ENCODE measurements around the gene PNMA8B.

DNA sequence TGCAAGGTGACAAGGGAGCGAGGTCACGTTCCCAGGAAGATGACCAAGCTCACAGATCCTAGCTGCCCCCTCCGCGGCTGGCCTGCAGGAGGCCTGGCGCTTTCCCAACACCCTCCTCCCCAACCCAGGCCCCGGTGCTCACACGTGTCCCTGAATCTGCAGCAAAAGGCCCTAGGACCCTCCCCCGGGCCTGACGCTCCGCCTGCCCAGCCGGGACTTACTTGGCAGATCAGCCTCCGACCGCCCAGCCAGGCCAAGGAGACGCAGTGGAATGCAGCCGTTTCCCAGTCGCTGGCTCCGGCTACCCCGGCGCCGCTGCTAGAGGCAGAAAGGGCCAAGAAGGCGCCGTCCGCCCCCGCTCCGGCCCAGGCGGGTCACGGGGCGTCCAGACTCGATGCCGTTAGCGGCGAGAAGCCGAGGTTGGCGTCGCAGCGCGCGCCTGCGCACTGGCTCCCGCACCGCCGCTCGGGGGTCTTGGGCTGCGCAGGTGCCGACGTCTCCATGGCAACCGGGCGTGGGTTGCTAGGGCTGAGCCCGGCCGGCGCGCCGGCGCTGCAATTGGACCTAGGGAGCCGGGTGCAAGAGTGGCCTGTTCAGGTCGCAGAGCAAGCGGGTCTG lies 24.4 kb downstream of the PNMA8B start, which contains the start of gene PNMA8A:
- TF ChIP-seq FOXP2 (optimal IDR thresholded peaks at IDR 0.05; ENCODE audit: control extremely low read depth, extremely low read length, insufficient read depth) (no peak), EZH2 (IDR thresholded peaks at IDR 0.05) (no peak)

Data from SK-N-MC (cell line).